ENCODE results near the gene DOCK6.
A peak's percentile ranks its signal among the peaks of the same experiment; 100 is the strongest.

Gene DOCK6

DNA sequence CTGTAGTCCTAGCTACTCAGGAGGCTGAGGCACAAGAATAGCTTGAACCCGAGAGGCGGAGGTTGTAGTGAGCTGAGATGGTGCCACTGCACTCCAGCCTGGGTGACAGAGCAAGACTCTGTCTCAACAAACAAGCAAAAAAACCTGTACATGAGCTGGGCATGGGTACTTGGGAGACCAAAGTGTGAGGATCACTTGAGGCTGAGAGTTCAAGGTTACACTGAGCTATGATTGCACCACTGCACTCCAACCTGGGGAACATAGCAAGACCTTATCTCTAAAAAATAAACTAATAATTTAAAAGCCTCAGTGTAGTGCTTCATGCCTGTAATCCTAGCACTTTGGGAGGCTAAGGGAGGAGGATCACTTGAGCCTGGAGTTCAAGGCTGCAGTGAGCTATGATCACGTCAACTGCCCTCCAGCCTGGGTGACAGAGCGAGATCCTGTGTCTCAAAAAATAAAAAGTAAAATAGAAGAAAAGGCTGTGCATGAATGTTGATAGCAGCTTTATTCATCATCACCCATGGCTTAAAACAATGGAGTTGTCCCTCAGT is 12.3 kb upstream of the DOCK6 start:
- TF ChIP-seq CTCF (conservative IDR thresholded peaks at IDR 0.05; ENCODE audit: low read length) = no peak
- H3K4me3 ChIP-seq (ENCODE audit: low read length) = no peak overlapping the region
- no peak for DNase-seq (ENCODE audit: low read depth)

- no peak for DNase-seq (ENCODE audit: low read depth)
- no peak overlapping the region for H3K4me3 ChIP-seq (ENCODE audit: low read length)
- TF ChIP-seq CTCF (conservative IDR thresholded peaks at IDR 0.05; ENCODE audit: low read length) = no peak
Observed at GRCh38 chr19:11273989-11274388, 11.7 kb upstream of the DOCK6 start.

DNA sequence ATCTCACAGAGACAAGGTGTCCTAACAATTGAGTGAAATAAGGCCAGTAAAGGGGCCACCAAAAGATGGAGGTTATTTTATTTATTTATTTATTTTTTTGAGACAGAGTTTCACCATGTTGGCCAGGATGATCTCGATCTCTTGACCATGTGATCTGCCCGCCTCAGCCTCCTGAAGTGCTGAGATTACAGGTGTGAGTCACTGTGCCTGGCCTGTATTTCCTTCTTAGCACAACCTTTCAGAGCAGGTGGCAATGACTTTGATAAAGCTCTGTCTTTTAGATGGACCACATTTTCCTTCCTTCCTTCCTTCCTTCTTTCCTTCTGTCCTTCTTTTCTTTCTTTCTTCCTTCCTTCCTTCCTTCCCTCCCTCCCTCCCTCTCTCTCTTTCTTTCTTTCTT is 11.0 kb upstream of the DOCK6 start:
- no peak for TF ChIP-seq CTCF (conservative IDR thresholded peaks at IDR 0.05; ENCODE audit: low read length)
- DNase-seq (ENCODE audit: low read depth) = no peak
- H3K4me3 ChIP-seq (ENCODE audit: low read length) = no peak overlapping the region

GRCh38 chr19:11269408-11269807 is 7.1 kb upstream of the DOCK6 start:
- DNase-seq (ENCODE audit: low read depth) = no peak
- H3K4me3 ChIP-seq (ENCODE audit: low read length) = no peak overlapping the region
- TF ChIP-seq CTCF (conservative IDR thresholded peaks at IDR 0.05; ENCODE audit: low read length) = no peak

- no peak overlapping the region for H3K4me3 ChIP-seq (ENCODE audit: low read length)
- peak; percentile 43 for DNase-seq (ENCODE audit: low read depth)
- no peak for TF ChIP-seq CTCF (conservative IDR thresholded peaks at IDR 0.05; ENCODE audit: low read length)
Observed at GRCh38 chr19:11268783-11269267, 6.5 kb upstream of the DOCK6 start.

DNA sequence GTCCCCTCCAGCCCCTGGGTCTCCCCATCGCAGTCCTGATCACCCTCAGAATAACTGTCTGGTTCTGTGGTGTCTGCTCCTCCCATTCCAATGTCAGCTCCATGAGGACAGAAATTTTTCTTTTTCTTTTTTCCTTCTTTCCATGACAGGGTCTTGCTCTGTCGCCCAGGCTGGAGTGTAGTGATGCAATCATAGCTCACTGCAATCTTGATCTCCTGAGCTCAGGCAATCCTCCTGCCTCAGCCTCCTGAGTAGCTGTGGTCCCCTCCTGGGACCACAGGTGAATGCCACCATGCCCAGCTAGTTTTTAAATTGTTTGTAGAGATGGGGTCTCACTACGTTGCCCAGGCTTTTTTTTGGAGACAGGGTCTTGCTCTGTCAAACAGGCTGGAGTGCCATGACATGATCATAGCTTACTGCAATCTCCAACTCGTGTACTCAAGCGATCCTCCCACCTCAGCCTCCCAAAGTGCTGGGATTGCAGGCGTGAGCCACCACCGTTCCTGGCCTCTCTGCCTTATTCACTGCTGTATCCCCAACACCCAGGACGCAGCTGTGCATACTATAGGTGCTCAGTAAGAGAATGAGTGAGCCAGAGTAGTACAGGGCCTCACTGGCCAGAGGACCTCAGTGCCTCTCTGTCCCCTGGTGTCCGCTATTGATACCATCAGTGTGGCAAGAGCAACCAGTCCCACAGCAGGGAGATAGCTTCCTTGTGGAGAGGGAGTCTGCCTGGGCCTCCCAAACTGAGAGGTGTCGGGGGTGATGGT is 5.2 kb upstream of the DOCK6 start:
- no peak for TF ChIP-seq CTCF (conservative IDR thresholded peaks at IDR 0.05; ENCODE audit: low read length)
- no peak for DNase-seq (ENCODE audit: low read depth)

DNA sequence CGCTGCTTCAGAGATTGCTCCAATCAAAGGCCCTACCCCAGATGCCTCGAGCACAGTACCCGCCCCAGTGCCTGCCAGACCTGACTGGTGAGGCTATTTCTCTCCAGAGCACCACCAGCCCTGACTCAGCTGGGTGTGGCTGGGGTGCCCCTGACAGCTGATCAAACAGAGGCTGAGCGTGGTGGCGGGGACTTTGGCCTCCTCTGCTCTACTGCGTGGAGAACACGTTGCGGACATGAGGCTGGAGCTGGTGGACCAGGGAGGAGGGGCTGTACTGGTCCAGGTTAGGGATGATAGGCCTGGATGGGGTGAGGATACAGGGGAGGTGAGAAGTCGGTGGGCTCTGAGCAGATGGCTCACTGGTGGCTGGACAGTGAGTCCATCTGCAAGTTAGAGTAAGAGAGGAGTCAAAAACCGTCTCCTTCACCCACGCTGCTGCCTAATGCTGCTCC is 3.5 kb upstream of the DOCK6 start:
- no peak for TF ChIP-seq CTCF (conservative IDR thresholded peaks at IDR 0.05; ENCODE audit: low read length)
- H3K4me3 ChIP-seq (ENCODE audit: low read length) = no peak overlapping the region
- DNase-seq (ENCODE audit: low read depth) = no peak

More for the DNA sequence above, 5.2 kb upstream of the DOCK6 start:
- H3K4me3 ChIP-seq (ENCODE audit: low read length) = no peak overlapping the region
